GM12891 (cell line): ENCODE data around the gene PADI3.

ENCODE experiments used
- POLR2A ChIP-seq: IDR thresholded peaks from 2 replicates; pipeline ENCODE4 v1.6.1; 2011; ENCODE audit warnings: low read depth, low read length, control low read depth
- POLR2AphosphoS5 ChIP-seq: IDR thresholded peaks from 2 replicates; pipeline ENCODE4 v1.6.1; 2011; ENCODE audit warnings: low read depth, low read length, control low read depth
- SPI1 ChIP-seq: IDR thresholded peaks from 2 replicates; pipeline ENCODE4 v1.6.1; 2011; ENCODE audit warnings: low read depth, low read length, control low read depth
- TAF1 ChIP-seq: IDR thresholded peaks from 2 replicates; pipeline ENCODE4 v1.6.1; 2011; ENCODE audit warnings: low read depth, low read length, control low read depth

GRCh38 chr1:17265950-17266349, 17.1 kb downstream of the PADI3 start:
- TF ChIP-seq POLR2AphosphoS5 (no peak), POLR2A (no peak), TAF1 (no peak), SPI1 (no peak)
